Left lung (tissue), 10 donors: ENCODE measurements around the gene MTG1. TPM values are rescaled to one million over a fixed set of nuclear protein-coding genes. Genes with fewer than 3 reads are reported as not detected.

Experiments
- ATAC-seq: fragments of 200-7000 bp; cut with Tn5 transposase; one replicate; pipeline ENCODE4 v1.9.1; 2020; ENCODE audit warnings: moderate library complexity
- DNase-seq, 4 donors: peaks; one replicate each; pipeline ENCODE4 v3.0.0-alpha.2; 2013 to 2020
- H3K27ac ChIP-seq, 2 donors: fragments of 200-600 bp; sonication (generic) in 1 of 2; one replicate each; pipeline versions ENCODE4 v1.5.0 to v1.8.0; 2020 to 2021
- H3K27me3 ChIP-seq, 2 donors: fragments of 200-600 bp; sonication (generic) in 1 of 2; one replicate each; pipeline versions ENCODE4 v1.5.0 to v1.8.0; 2020 to 2021
- H3K36me3 ChIP-seq, 2 donors: fragments of 200-600 bp; sonication (generic) in 1 of 2; one replicate each; pipeline versions ENCODE4 v1.5.0 to v1.8.0; 2020 to 2021
- H3K4me1 ChIP-seq, 2 donors: fragments of 200-600 bp; one replicate each; pipeline ENCODE4 v1.8.0; 2021
- H3K4me3 ChIP-seq, 2 donors: fragments of 200-600 bp; sonication (generic) in 1 of 2; one replicate each; pipeline versions ENCODE4 v1.5.0 to v1.8.0; 2020 to 2021; ENCODE audit warnings: mild to moderate bottlenecking in 1 of 2
- H3K9me3 ChIP-seq, 2 donors: fragments of 200-600 bp; sonication (generic) in 1 of 2; one replicate each; pipeline versions ENCODE4 v1.5.0 to v1.8.0; 2020 to 2021
- intact Hi-C, 2 donors: fragments of 100-400 bp; cut with DNase I; formaldehyde crosslinking; loops; one replicate each; pipeline versions ENCODE4 v1.11.2 to v1.14.2; 2022
- polyA plus RNA-seq, 6 donors: library from polyadenylated mRNA; unstranded; fragments of 120-200 nt; gene quantifications; one replicate each; pipeline ENCODE4 v1.2.1, GENCODE V29; 2013; ENCODE audit not compliant: insufficient read length in 6 of 6
- total RNA-seq, 2 donors: library from RNA; stranded (reverse); fragmentation: NEBNext Ultra II Directional; extraction: Animal tissue kit (Norgen Biotek cat#: 25700); gene quantifications; one replicate each; pipeline ENCODE4 v1.2.1, GENCODE V29; 2021
- TF ChIP-seq, protein P1 (sequence below), 2 donors: fragments of 200-600 bp; sonication (generic) in 1 of 2; IDR thresholded peaks; one replicate each; pipeline versions ENCODE4 v1.5.0 to v1.8.0; 2021; ENCODE audit warnings: antibody characterized with exemption in 2 of 2
- donor health status: DM: no; HTN: yes; CAD: no.
- donor health status: DM: no; HTN: no; CAD: no.

The MTG1 gene
- total and polyA plus RNA-seq, 8 donors: 31.5 to 75.1 (median 60.3) TPM

DNA sequence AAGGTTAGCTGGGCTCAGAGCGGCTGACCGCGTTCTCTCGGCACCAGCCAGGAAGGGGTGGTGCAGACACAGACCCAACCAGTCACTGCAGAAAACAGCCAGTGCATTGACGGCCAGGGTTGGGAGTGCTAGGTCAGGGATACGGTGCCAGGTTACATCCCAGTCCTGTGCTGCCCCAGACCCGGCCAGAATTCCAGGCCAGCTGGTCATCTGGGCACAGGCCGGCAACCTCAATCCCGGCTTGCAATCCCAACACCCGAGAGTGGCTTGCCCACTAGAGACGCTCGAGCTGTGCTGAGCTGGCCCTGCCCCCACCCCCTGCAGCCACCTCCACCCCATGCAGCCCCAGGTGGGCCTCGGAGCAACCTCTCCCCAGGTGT is 43.0 kb upstream of the MTG1 start:
- Histone ChIP-seq H3K4me1 (no peaks in the 10 kb centered on the region), H3K27me3 (peaks cover 5 to 63% of the 10 kb centered on the region in 2 donors)
- ATAC-seq: no peak

GRCh38 chr10:133351408-133352318 is 42.3 kb upstream of the MTG1 start:
- intact Hi-C loops: no loop called here
- peaks cover 0 to 4% of the 10 kb centered on the region in 2 donors for H3K4me1 ChIP-seq
- H3K9me3 ChIP-seq: no peaks in the 10 kb centered on the region
- peaks cover 4 to 59% of the 10 kb centered on the region in 2 donors for H3K27me3 ChIP-seq
- DNase-seq: peak in 1 of 4 donors; percentile 77
- peaks cover 0 to 10% of the 10 kb centered on the region in 2 donors for H3K36me3 ChIP-seq
- H3K4me3 ChIP-seq: no peak overlapping the region
- TF ChIP-seq, protein P1, sequence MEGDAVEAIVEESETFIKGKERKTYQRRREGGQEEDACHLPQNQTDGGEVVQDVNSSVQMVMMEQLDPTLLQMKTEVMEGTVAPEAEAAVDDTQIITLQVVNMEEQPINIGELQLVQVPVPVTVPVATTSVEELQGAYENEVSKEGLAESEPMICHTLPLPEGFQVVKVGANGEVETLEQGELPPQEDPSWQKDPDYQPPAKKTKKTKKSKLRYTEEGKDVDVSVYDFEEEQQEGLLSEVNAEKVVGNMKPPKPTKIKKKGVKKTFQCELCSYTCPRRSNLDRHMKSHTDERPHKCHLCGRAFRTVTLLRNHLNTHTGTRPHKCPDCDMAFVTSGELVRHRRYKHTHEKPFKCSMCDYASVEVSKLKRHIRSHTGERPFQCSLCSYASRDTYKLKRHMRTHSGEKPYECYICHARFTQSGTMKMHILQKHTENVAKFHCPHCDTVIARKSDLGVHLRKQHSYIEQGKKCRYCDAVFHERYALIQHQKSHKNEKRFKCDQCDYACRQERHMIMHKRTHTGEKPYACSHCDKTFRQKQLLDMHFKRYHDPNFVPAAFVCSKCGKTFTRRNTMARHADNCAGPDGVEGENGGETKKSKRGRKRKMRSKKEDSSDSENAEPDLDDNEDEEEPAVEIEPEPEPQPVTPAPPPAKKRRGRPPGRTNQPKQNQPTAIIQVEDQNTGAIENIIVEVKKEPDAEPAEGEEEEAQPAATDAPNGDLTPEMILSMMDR (IDR thresholded peaks at IDR 0.05): no peak
- H3K27ac ChIP-seq: no peak overlapping the region
- no peak for ATAC-seq

More for the DNA sequence above, 43.0 kb upstream of the MTG1 start:
- DNase-seq: peak in 1 of 4 donors; percentile 70
- TF ChIP-seq, protein P1 (IDR thresholded peaks at IDR 0.05): no peak
- intact Hi-C loops: no loop called here
- H3K4me3 ChIP-seq: no peak overlapping the region
- no peak overlapping the region for H3K27ac ChIP-seq
- H3K9me3 ChIP-seq: no peaks in the 10 kb centered on the region
- peaks cover 0 to 10% of the 10 kb centered on the region in 2 donors for H3K36me3 ChIP-seq

DNA sequence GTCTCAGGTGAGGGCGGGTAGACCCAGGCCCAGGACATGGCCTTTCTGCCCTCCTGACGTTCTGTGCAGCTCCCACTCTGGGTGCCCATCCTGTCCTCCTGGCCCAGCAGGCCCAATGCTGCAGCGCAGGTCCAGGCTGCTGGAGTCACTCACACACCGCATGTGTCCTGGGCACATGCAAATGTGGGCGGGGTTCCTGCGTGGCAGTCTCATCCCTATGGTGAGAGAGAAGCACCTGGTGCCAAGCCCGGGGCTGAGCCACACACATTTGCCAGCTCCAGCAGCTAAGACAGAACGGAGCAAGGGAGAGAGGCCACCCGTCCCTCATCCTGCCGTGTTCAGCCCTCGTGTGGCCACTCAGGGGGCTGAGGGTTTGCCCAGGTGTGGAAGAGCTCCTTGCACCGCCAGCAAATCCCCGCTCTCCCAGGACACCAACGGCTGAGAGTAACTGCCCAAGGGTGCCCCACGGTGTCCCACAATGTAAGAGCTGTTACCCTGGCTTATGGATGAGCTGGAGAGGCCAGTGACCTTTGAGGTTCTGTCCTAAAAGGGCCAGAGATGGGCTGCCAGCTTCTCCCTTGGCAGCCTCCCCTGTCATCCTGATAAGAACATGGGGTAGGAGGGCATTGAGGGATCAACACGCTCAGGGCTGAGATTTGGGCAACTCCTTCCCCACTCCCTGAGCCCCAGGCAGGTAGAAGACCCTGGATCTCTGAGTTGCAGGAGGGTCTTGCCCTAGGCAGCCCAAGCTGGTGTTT is 40.6 kb upstream of the MTG1 start:
- intact Hi-C loops: no loop called here
- Histone ChIP-seq H3K27me3 (peaks cover 0 to 52% of the 10 kb centered on the region in 2 donors), H3K36me3 (peaks cover 0 to 10% of the 10 kb centered on the region in 2 donors), H3K4me1 (peaks cover 6 to 15% of the 10 kb centered on the region in 2 donors), H3K27ac (no peak overlapping the region), H3K9me3 (no peaks in the 10 kb centered on the region), H3K4me3 (no peak overlapping the region)
- ATAC-seq: no peak
- TF ChIP-seq, protein P1 (IDR thresholded peaks at IDR 0.05): no peak
- peak in 1 of 4 donors; percentile 66 for DNase-seq

DNA sequence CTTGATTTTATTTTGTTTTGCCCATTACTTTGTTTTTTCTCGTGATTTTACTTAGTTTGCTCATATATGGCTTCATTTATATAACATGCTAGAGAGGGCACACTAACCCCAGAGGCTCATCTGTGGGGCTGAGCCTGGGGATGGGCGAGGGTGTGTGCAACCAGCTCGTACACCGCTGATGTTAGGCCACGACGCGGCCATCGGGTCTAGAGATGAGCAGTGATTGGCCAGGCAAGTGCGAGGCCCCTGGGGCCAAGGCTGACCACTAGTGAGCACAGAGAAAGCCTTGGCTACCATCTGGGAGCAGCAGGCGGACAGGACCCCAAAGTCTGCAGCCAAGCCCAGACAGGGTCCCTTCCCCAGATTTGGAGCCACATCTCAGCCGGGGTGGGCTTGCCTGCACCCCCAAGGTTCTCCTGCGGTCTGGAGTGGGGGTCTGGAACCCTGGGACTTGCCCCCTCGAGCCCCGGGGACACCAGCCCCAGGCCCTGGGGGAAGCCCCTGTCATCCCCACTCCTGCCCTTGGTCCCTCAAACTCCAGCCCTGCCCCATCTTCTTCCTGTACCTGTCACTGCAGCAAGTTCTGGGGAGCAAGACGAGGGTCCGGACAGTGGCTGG is 39.9 kb upstream of the MTG1 start:
- no peaks in the 10 kb centered on the region for H3K9me3 ChIP-seq
- DNase-seq: peak in 1 of 4 donors; percentile 59
- peaks cover 0 to 10% of the 10 kb centered on the region in 2 donors for H3K36me3 ChIP-seq
- peaks cover 0 to 45% of the 10 kb centered on the region in 2 donors for H3K27me3 ChIP-seq
- TF ChIP-seq, protein P1 (IDR thresholded peaks at IDR 0.05): no peak
- ATAC-seq: no peak
- H3K4me3 ChIP-seq: no peak overlapping the region
- H3K27ac ChIP-seq: no peak overlapping the region
- intact Hi-C loops: no loop called here
- peaks cover 6 to 15% of the 10 kb centered on the region in 2 donors for H3K4me1 ChIP-seq
